GM12891 (cell line): Measurements from ENCODE around the gene PGBD5.

ENCODE experiments used
- POLR2A ChIP-seq: IDR thresholded peaks from 2 replicates; pipeline ENCODE4 v1.6.1; 2011; ENCODE audit warnings: low read depth, low read length, control low read depth
- POLR2AphosphoS5 ChIP-seq: IDR thresholded peaks from 2 replicates; pipeline ENCODE4 v1.6.1; 2011; ENCODE audit warnings: low read depth, low read length, control low read depth
- SPI1 ChIP-seq: IDR thresholded peaks from 2 replicates; pipeline ENCODE4 v1.6.1; 2011; ENCODE audit warnings: low read depth, low read length, control low read depth
- TAF1 ChIP-seq: IDR thresholded peaks from 2 replicates; pipeline ENCODE4 v1.6.1; 2011; ENCODE audit warnings: low read depth, low read length, control low read depth

DNA sequence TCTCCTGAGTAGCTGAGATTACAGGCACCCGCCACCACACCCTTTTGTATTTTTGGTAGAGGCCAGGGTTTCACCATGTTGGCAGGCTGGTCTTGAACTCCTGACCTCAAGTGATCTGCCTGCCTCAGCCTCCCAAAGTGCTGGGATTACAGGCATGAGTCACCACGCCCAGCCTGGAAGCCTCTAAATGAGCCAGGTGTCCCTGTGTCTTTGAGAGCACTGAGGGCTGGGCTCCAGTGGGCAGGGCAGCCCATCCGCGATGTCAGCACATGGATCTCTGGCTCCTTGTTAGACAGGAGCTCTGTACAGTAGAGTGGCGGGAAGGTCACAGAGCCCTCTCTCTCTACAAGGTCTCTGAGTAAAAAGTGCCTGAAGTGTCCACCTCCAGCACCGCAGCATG is 124.3 kb downstream of the PGBD5 start:
- TF ChIP-seq TAF1: no peak
- TF ChIP-seq POLR2A: no peak
- TF ChIP-seq POLR2AphosphoS5: no peak
- no peak for TF ChIP-seq SPI1
